T-helper 2 cell (primary cell): ENCODE data around the gene ANXA3.

Experiments used
- DNase-seq, 5 experiments: peaks; one replicate each; pipeline versions ENCODE4 v3.0.0 to v3.0.0-alpha.2; 2012 to 2022

The ANXA3 gene

DNA sequence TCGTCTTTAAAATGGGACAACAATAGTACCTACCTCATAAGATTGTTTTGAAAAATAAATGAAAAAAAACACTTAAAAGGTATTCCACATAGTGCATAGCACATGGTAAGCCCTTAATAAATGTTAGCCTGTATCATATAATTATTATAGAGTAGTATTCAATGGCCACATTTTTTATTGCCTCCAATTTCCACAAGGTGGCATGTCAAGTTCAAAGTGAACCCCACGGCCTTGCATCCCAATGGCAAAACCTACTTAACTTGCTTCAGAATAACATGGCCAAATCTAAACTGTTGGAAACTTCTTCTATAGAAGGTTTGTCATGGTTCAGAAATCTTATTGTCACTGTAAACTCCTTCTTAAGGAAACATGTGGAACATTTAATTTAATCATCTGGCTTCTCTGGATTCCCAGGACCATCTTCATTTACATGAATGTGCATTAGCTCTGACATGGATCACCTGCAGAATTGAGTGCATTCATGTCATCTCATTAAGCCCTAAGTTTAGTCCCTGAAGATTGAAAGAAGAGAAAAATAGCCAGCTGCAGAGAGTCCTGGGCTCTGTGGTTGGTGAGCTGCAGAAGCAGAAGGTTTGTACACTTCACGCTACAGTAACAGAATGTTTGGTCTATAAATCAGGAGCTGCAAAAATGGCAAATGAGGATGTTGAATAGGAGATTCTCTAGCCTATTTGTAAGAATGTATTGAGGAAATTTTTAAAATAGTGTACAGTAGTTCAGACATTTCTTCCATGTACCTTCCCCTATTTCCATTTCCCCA lies 61.0 kb downstream of the ANXA3 start:
- peak in 1 of 5 experiments; percentile 51 for DNase-seq

DNA sequence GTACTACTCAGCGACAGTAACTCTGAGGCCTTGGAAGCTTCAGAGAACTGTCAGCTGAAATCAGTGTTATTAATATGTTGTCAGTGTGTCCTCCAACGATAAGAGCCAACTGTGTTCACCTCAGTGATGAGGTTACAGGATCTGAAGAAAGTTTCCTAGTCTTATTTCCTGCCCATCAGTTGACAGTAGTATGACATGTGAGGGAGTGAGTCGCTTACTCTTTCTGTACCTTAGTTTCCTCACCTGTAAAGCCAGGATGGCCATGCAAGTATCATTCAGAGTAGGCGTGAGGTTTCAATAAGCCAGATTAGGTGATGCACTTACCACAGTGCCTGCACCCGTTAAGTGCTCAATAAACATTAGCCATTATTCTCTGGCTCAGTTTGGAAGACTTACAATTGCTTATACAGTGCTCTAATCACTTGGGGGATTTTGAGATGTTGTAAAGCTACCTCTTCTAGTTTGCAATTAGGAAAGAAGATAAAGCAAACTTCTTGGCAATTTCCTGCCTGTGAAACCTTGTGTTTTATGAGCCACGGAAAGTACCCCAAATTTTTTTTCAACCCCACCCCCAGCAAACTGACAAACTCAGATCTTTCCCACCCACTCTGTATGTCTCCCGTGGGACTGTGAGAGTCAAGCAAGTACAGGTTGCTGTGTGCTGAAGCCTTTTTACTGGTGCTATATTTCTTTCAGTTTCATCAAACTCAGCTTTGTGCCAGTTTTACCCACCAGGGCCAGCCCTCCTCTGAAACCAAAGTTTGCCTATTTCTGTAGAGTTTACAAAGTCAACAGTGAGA lies 62.2 kb downstream of the ANXA3 start:
- DNase-seq: peak in 1 of 5 experiments; percentile 20

DNA sequence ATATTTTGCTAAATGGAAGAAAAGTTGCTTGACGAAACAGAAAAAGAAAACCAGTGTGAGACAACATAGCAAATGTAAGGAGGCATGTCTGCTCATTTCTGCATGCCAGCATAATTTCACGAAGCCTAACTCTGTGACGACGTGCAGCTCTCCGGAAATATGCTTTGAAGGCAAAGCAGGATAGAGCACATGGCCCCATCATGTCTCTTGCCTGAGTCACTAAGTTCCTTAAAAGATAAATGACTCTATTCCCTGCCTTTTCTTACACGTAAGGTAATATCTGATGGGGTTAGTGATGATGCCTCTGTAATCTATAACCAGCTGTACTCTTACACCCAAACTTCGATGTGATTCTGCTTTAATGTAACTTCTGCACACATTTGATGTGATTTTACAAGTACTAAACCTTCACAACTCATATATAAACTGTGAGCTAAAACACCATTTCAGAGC lies 64.5 kb downstream of the ANXA3 start:
- no peak for DNase-seq

DNA sequence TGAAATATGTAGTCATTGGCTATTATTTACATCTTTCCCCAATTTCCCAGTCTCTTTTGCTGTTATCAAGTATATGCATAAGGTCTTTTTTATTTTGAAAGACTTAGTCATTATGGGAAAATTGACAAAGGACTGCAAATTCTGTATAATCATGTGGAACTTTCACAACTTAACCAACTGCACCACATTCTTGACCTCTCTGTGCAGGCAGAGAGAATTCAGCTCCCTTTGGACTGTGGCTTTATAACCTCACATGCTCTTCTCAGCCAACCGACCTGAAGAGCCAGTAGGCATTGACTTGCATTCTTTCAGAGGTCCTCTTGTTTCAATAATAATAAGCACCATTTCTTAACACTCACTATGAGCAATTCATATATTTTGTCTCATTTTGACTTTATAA lies 66.9 kb downstream of the ANXA3 start:
- DNase-seq: no peak

DNA sequence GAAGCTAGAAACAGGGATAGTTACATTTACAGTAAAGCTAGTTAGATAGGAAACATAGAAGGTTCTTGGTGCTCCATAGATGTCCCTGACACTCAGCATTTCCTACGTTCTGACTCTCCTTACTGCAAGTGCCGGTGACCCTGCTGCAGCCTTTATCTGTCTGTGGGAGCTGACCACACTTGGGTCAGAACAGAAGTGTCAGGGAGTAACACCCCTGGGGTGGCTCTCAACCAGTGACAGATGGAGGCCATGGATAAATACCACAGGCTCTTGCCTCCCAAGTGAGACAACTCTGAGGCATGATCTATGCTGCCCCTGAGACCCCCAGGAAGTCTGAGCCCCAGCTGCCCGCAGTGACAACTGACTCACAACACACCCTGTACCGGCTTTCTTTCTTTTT lies 69.8 kb downstream of the ANXA3 start:
- DNase-seq: no peak

DNA sequence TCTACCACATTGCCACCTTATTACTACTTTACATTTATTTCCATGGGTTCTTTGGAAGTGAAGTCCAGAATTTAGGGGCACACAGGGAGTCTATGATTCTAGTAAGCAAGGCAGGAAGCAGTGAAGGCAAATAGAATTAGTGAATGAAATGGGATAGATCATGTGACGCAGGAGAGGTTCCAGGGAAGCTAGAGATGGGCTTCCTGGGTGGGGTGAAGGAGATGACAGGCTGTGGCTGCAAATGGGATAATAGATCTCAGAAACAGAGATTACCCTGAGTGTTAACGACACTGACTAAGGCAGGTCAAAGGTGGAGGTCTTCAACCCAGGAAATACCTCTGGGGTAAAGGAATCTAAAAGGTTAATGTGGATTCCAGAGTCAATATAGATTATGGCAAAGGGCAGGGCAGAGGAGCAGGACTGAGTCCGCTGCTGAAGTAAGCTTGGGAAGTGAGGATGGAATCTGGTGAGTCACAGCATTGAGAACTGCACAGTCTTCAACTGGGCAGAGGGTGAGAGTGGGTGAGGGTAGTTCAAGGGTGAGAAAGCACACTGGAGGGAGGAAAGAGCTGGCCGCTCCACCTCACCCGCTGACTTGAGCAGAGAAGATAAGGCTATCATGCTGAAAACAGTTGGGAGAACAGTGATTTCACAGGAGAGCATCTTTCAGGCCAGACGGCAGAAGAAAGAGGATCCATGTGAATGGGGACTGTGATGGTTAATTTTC lies 70.8 kb downstream of the ANXA3 start:
- no peak for DNase-seq

DNA sequence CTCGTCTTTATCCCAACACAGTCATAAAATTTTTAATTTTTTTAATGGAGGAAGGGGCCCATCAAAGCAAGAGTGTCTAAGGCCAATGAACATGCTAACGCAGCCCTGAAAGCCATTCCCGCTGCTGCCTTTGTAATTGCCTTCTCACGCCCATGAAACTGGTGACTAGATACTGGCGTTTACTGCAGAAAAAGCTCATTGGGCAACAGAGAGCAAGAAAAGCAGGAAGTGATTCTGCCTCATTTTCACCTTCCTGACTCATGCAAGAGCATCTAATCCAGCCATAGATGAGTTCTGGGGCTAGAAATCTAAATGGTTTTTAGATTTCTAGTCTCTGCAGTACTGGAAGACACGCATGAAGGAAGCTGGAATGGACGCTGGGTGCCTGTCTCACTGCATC lies 72.5 kb downstream of the ANXA3 start:
- DNase-seq: no peak

DNA sequence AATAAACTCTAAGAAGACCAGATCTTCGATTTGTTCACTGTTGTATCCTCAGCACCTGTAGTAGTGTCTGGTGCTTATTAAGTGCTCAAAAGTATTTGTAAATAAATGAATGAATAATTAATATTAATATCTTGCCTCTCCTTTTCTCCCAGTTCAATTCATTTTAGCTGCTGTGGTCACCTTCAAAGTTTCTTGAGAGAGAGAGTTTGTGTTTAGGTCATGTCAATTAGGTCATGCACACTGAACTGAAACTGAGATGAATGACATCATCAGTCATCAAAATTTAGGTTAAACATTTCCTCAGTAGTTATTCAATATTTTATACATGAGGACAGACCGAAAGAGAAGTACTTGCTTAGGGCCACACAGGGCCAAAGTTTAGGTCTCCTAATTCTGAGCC lies 73.5 kb downstream of the ANXA3 start:
- no peak for DNase-seq

DNA sequence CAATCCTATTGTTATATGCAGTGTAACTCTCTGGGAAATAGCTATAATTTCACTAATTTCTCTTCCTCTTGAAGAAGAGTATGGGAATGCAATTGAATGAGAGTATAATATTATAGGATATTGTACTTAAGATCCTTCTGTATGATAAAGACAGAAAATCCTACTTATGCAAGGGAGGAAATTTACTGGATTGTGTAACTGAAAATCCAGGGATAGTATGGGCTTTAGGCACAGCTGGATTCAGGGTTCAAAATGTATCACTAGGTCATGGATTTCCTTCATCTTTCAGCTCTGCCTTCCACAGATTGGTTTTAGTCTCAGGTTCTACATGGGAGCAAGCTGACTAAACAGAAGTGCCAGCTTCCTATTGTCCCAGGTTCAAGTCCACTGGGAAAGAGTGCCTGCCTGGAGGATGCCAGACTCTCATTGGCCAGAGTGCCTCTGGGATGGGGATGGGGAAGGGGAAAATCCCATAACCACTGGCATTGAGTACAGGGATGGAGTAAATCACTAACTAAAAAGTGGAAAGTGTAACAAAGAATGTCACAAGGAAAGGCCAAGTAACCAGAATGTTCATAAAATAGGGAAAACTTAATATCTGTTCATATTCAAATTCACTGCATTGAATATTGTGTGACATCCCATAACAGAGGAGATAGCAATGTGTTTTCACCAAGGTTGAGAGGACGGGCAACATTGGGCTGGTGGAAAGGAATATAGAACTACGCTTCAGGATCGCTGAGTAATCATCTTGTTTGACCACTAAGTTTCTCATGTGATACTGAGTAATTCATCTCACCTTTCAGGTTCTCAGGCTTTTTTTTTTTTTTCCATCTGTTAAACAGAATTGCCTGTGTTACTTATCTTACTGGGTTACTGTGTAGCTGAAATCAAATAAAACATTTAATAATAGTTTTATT lies 75.7 kb downstream of the ANXA3 start:
- no peak for DNase-seq

DNA sequence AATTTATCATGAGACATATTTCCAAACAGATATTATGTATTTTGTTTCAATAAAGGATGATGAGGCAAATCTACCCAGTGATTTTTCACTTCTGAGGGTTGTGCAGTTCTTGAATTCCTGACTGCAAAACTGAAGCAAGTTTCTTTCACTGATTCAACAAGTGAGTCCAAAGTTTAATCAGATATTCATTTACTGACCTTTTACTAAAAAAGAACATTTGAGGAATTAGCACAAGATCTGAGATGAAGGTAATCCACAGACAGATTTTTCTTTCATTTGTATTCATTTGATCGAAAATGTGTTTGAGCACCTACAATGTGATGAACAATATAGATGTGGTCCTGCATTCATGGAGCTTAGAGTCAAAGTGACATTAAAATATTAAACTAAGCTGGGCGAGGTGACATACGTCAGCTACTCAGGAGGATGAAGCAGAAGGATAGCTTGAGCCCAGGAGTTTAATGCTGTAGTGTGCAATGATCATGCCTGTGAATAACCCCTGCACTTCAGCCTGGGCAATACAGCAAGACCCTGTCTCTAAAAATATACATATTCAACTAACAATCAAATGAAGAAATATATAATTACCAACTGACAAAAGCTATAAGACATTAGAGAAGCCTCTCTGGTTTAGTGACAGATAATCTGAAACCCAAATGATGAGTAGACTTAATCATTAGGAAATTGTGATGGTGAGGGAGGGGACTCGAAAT lies 76.6 kb downstream of the ANXA3 start:
- DNase-seq: no peak

DNA sequence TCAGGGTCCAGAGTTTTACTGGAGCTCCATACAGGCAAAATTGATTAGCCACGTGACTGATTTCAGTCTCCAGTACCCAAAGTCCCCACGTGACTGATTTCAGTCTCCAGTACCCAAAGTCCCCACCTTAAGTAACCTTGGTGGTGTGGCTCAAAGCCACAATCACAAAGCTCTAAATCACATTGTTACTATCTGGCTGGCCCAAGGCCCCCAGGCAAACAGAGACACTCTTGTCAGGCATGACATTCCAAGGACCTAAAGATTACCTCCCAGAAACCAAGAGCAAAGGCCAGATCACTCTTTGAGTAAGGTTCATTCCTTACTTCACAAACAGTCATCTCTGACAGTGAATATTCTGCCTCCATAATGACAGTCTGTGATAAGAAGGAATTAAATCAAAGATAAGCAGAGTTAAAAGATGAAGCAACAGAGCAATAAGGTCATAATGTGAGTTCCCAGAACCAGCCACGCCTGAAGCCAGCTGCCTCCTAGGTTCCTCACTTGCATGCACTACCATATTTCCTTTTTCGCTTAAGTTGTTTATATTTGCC lies 78.5 kb downstream of the ANXA3 start:
- DNase-seq: no peak

DNA sequence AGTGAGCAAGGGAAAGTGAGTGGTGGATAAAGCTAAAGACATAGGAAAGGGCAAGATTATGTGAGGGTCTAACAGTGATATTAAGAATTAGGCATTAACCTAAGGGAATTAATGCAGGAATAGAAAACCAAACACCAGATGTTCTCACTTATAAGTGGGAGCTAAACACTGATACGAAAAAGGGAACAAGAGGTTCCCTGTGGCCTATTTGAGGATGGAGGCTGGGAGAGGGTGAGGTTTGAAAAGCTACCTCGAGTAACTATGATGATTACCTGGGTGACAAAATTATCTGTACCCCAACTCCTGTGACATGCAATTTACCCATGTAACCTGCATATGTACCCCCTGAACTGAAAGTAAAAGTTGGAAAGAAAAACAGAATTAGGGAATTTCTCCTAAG lies 79.0 kb downstream of the ANXA3 start:
- no peak for DNase-seq

DNA sequence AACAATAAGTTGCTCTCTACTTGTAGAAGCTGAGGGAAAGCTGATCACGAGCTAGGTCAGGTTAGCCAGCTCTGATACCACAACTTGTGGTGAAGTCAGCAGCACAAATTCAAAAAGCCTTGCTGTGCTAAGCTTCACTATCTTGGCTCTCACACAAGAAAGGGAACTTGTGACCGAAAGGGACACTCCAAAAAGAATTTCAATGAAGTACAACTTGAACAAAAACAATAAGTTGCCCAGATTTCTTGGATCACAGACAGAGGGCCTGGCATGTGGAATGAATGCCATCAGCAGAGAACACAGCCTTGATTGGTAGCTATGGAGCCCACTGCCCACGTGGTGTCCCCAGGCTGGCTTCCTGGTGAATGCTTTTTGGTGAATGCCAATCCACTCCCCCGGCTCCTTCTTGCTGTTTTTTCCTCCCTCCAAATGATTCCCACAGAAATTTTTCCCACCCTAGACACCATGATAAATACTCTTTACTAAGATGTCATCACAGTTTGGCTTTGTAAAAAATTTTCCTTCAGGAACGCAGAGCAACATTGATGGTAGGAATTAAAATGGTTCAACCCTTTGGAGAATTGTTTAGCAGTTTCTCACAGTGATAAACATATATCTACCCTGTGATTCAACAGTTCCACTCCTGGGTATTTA lies 82.6 kb downstream of the ANXA3 start:
- peak in 1 of 5 experiments; percentile 23 for DNase-seq

DNA sequence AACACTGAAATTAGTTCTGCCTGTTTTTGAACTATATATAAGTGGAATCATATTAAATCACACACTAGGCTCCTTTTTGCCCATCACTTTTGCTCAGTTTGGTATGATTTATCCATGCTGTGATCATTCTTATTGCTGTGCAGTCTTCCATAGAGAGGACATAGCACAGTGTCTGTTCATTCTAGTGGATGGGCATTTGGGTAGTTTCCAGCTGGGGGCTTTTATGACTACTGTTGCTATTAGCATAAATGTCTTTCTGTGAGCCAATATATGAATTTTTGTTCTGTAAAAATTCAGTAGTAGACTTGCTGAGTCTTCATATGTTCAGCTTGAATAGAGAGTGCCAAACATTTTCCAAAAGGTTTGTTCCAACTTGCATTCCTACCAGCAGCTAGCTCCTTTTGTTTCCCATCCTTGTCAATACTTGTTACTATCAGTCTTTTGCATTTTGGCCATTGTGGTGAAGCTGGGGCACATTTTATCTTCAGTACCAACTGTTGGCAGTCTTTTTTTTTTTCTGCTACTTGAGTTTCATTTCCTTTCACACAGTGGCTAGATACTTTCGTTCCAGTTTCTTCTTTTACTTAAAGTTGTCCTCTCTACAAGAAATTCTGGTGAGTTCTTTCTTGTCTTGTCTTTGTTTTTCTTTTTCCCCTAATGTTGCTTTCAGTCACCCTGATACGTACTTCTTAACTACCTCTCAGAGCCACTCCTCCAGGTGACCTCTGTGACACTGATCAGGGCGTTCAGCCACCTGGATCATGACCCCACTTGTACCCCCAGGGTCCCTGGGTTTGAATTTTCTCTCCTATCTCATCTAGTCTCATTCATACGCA lies 87.0 kb downstream of the ANXA3 start:
- peak in 1 of 5 experiments; percentile 71 for DNase-seq

DNA sequence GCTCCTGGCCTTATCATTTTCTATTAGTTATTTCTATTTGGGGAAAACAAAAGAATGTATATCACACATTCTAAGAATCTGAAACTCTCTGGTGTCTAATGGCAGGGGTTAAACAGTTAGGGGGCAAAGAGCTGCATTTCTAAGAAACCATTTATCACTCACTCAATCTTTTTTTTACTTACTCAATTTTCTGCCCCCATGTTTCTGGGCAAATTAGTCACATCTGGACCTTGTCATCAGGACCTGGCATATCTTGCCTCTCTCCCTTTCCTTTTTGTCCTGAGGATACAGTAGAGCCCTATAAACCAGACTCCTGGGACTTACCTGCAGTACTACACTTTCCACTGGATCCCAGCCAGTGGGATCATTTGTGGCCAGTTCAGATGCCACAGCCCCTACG lies 89.1 kb downstream of the ANXA3 start:
- DNase-seq: no peak

DNA sequence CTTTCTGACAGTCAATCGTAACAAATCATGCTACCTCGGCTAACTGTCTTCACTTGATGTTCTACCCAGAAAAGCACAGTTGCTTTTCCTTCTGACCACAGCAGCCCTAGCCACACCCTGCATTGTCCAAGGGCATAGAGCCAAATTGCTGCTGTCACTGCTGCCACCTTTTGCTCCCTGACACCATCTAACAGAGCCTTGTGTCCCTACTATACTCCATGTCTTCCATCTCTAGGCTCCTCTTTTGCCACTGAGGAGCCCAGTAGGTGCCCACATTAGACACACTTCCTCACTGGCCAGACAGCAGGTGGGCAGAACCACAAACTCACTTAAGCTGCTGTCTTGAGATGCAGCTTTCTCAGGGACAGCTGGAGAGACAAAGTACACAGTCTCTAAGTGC lies 91.4 kb downstream of the ANXA3 start:
- no peak for DNase-seq

DNA sequence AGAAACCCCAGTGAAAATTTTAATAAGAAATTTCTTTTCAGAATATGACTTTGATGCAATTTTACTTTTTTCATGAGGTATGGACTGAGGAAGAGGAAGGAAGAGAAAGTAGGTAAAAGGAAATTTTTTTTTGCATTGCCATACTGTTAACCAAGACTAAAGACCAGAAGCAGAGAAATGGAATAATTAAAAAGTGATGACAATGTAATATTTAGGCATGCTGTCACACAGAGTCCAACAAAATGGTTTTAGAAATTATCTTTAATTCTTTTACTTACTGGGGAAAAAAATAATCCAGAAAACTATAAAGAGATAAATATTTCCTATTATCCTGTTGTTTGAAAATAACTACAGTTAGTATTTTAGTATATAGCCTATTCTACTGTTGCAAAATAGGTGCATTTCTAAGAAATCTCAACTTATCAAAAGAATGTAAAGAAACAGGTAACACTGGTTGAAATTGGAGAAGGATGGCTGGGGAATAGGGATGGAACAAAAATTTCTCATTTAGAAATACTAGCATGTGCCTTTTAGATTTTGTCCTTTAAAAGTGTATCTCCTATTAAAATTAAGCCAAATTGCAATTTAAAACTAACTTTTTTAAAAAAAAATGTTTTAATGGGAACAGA lies 92.6 kb downstream of the ANXA3 start:
- no peak for DNase-seq

DNA sequence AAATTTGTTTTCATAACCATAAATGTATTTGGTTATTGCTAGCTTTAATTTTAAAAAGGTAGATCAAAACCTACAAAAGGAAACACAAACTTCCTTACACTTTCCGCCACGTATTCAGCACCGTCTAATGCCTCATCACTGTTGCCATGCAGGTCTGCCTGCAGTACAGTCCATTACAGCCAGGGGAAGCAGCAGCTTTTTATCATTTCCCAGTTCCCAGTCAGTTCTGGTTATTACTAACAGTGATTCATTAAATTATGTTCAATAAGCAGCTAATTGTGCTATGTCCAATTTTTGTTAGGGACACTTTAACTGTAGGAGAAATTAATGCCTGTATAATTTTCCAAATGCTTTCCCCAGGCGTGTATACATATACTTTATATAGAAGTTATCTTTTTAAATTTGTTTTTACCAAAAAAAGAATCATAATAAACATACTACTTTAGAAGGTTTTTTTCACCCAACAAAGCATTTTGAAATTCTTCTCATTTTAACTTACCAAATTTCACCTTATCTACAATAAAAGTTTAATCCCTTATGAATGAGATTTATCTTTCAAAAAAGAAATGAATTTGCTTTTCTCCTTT lies 93.3 kb downstream of the ANXA3 start:
- DNase-seq: peak in 3 of 5 experiments; percentile 11 to 69 (median 18)
